HG03575 (cell line): Measurements from ENCODE around the gene ALDH7A1.

ENCODE experiments used
- ATAC-seq: cut with Tn5 transposase; IDR thresholded peaks from one replicate; pipeline ENCODE4 v1.9.1; 2021; ENCODE audit not compliant: unreplicated experiment, insufficient number of reproducible peaks, low FRiP score; ENCODE audit errors: extremely low read depth

ALDH7A1 gene

DNA sequence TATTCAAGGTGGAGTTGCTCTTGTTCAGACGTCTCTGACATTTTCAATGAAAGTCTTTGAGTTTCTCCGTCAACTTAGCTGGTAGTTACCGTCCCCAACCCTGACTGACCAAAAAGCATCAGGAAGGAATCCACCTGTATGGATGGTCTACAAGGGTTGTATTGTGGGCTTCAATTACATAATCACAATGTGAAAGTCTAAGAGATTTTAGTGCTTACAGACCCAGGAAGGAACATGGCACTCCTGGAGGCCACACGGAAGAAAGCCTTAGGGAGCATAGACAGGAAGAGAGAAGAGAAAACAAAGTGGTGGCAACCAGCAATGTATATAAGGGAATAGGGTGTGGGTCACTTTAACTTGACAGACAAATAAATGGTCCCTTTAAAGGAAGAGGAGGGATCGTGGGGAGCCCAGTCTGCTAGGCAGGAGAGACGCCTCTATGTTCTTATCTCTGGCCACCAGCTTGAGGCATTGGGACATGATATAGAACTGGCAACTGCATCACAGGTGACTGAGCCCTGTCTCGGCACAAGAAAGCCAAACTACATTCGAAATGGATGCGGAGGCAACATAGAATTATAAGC, 80.4 kb downstream of the ALDH7A1 start:
- ATAC-seq = no peak

DNA sequence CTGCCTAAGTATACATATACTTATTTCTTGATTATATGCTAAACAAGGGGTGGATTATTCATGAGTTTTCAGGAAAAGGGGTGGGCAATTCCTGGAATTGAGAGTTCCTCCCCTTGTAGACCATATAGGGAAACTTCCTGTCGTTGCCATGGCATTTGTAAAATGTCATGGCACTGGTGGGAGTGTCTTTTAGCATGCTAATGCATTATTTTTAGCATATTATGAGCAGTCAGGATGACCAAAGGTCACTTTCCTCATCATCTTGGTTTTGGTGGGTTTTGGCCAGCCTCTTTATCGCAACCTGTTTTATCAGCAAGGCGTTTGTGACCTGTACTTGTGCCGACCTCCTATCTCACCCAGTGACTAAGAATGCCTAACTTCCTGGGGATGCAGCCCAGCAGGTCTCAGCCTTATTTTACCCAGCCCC, 80.9 kb downstream of the ALDH7A1 start:
- no peak for ATAC-seq

DNA sequence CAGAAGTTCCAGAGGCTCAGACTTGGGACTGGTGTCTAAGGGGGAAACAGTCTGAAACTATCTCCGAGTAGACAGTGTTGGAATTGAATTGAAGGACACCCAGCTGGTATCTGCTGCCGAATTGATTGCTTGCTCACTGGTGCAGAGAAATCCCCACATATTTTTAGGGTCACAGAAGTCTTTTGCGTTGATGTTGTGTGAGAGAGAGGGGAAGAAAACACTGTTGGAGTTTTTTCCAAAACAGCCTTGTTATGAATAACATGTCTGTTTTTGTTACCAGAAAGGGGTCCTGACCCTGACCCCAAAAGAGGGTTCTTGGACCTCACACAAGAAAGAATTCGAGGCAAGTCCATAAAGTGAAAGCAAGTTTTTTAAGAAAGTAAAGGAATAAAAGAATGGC, 81.3 kb downstream of the ALDH7A1 start:
- no peak for ATAC-seq

DNA sequence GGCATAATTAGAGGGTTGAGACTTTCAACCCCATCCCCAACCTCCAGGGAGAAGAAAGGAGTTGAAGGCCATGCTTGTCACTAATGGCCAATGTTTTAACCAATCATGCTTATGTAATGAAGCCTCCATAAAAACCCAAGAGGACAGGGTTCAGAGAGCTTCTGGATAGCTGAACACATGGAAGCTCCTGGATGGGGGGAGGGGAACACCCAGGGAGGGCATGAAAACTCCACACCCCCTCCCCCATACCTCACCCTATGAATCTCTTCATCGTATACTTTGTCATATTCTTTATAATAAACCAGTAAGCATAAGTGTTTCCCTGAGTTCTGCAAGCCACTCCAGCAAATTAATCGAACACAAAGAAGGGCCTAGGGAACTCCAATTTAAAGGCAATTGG, 81.7 kb downstream of the ALDH7A1 start:
- ATAC-seq = no peak

DNA sequence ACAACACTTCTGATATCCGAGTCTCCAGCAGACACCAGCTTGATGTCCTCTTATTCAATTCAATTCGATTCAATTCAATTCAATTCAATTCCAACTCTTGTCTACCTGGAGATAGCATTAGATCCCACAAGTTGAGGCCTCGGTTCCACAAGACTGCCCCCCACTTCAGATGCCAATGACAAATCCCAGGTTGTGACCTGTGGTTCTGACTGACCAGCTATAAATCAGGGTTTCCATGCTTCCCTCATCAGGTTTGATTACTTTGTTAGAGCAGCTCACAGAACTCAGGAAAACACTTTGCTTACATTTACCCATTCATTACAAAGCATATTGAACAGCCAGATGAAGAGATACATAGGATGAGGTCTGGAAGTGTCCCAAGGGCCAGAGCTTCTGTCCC, 82.6 kb downstream of the ALDH7A1 start:
- no peak for ATAC-seq

DNA sequence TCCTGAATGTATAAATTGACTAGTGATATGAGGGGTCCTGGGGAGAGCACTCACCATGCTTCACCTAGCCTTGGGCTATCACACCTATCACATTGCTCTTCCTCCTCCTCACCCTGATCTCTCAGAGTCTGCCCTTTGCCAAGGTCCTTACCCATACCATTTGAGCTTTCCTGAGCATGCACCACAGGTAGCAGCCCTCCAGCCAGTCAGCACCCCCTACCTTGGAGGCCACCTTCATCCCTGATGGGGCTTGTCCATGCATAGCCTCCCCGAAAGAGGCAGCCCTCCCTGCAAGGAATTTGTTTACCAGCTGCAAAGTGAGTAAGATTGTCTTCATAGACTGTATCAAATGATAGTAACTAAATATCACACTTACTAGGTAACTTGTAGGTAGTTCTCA, 83.1 kb downstream of the ALDH7A1 start:
- ATAC-seq = no peak

DNA sequence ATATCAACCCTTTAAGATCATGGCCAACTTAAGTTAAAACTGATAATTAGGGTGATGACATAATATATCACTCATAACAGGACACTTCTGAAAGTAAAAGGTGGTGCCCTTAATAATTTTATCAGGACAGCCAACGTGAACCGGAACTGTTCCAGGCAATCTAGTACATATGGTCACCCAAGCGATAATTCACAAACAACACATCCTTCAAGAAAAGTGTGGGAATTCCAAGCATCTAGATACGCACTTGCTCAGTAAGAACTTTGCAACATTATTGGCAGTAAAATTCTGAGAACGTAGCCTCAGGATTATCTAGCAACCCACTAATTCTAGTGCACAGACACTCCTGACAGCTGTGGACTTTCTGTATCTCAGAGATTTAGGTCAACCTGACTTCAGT, 85.7 kb downstream of the ALDH7A1 start:
- ATAC-seq = no peak

DNA sequence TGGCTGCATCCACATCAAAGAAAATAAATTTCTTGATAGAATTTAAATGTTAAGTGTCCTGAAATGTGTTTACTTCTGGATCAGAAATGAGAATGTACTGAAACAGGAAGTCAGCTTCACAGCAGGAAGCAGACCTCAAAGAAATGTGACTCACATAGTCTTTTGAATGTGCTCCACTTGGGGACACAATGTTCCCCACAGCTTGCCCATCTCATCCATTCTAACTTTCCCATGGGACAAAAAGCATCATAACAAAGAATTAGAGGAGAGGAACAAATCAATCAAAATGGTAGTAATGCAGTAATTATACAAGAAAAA, 86.1 kb downstream of the ALDH7A1 start:
- ATAC-seq = no peak

DNA sequence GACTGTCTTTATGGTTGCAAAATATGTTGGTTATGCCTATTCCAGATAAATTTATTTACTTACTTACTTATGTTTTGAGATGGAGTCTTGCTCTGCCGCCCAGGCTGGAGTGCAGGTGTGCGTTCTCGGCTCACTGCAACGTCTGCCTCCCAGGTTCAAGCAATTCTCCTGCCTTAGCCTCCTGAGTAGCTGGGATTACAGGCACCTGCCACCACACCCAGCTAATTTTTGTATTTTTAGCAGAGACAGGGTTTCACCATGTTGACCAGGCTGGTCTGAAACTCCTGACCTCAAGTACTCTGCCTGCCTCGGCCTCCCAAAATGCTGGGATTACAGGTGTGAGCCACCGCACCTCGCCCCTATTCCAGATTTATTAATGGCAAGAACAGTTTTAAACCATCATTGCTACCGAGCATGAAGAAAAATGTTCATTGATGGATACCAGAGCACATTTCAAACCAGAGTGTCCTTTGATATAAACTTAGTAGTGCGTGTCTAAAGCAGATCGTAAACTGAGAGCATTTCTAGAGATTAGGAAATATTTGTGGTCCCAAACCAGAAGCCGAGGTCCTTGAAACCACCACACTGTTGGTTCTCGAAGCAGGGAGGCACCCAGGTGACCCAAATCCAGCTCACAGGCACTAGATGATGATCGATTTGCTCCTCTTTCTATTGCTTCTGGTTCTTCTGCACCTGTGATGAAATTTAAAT, 86.6 kb downstream of the ALDH7A1 start:
- no peak for ATAC-seq

DNA sequence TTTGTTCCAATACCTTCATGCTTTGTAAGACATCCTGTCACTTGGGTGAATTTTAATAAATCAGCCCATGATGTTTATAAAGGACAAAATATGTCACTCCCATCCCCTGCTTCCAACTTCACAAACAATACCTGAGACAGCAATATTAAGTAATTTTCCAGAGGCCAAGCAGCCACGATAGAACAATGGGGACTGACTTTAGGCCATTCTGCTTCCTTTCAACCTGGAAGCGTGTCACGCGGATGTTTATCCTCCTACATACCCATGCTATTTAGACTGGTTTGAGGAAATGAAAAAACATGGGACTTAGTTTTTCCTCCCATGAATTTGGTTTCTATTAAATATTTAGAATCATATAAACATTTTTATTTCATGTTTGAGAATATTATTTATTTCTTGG, 88.9 kb downstream of the ALDH7A1 start:
- no peak for ATAC-seq

DNA sequence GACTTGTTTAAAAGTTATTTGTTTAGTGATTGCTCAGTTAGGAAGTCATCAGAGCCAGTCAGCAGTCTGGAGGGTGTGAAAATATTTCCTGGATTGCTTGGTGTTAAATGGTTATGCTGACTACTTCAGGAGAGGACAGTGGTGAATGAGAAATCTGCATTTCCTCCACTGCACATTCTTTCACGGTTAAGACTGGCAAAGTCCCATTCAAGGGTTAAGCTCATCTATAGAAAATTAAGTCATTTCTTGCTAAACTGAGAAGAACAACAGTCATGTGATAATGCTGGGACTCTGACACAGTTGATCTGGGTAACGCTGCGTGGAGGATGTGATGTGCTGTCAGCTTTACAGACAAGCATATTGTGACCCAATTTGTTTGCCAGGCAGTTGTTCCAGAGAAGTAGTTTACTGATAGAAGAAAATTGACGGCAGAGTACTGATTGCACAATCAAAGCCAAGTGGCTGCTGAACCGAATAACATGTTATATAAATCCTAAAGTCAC, 91.4 kb downstream of the ALDH7A1 start:
- no peak for ATAC-seq

DNA sequence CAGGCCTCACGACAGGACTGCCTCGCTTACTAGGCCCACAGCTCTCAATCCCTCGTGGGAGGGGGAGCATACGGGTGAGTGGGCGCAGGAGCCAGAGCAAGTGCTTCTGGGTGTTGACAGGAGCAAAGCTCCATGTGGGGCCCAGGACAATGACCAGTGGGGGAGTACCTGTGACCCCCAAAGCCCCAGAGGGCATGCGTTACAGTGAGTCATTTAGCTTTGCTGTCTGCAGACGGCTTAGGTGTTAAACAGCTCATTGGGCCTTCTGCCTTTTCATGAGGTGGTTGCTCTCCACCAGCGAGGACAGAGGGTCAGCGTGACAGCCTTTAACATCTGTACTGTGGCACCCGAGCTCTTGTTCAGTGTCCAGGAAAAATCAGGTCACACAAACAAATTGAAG, 93.6 kb downstream of the ALDH7A1 start:
- no peak for ATAC-seq

DNA sequence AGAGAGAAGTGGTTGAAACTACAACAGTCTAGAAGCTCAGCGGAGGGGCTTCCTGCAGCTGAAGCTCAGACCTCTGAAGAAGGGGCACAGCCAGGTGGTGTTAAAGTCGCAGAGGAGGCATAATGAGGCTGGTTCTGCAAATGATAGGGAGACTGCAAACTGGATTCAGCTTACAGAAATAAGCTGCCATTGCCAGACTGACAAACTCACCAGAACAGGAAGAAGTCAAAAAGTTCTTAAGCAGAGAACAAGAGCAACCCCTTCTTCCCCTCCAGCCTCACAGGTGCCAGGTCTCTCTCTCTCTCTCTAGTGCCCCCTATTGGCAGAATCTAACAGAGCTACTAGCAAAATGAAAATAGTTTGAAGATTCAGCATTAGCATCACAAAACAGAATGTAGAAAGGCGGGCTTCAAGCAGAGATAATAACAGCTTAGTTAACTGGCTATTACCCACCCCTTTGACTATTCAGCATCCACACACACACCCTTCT, 95.1 kb downstream of the ALDH7A1 start:
- ATAC-seq = no peak

DNA sequence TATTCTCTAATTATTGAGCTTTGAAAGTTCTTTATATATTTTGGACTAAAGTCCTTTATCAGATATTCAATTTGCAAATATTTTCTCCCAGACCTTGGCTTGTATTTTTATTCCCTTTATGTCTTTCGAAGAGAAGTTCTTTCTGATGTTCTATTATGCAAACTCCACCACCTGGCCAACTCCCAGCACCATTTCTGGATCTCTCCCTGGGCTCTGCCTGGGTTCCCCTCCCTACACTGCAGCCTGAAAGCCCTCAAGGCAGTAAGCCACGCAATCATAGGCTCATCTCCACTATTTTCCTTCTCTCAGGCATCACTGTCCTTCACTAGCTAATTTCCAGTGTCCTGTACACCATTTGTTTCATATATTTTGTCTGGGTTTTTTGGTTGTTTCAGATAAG, 95.7 kb downstream of the ALDH7A1 start:
- no peak for ATAC-seq

DNA sequence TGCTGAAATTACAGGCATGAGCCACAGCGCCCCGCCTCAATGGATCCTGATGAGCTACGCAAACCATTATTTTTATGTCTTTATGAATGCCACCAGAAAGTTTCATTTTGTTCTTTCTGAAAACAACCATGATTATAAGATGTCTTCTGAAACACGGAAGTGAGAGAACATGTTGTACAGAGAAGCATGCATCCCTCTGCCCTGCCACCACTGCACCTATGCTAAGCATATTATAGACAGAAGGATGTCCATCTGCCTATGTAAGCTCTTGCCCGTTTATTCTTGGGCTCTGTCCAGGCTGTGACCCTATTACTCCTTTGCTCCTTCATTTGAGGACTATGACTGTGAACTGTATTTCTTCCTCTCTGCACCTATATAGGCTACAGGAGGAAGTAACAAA, 97.5 kb downstream of the ALDH7A1 start:
- no peak for ATAC-seq

DNA sequence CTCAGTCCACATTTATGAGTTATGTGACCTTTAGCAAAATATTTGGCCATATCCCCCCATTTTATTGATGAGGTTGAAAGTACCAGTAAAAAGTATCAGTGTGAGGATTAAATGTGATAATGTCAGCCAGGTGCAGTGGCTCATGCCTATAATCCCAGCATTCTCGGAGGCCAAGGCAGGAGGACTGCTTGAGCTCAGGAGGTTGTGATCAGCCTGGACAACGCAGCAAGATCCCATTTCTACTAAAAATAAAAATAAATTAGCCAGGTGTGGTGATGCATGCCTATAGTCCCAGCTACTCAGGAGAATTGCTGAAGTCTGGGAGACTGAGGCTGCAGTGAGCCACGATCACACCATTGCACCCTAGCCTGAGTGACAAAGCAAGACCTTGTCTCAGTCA, 100.6 kb downstream of the ALDH7A1 start:
- ATAC-seq = no peak

DNA sequence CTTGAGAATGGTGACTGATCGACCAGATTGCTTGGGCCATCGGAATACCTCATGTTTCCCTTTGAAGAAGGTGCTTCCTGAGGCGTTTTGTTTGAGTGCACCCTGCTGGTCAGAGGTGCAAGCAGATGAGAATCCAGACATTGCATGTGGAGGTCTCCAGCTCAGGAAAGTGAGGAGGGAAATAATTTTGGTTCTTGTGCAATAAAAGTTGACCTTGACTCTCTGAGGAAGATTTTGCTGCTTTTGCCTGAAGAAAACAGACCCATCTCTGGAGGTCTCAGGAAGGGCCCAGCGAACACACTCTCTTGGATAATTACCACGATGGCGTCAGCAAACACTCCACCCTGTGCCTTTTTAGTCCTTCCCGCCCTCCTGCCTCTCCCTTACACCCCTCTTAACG, 102.1 kb downstream of the ALDH7A1 start:
- no peak for ATAC-seq

DNA sequence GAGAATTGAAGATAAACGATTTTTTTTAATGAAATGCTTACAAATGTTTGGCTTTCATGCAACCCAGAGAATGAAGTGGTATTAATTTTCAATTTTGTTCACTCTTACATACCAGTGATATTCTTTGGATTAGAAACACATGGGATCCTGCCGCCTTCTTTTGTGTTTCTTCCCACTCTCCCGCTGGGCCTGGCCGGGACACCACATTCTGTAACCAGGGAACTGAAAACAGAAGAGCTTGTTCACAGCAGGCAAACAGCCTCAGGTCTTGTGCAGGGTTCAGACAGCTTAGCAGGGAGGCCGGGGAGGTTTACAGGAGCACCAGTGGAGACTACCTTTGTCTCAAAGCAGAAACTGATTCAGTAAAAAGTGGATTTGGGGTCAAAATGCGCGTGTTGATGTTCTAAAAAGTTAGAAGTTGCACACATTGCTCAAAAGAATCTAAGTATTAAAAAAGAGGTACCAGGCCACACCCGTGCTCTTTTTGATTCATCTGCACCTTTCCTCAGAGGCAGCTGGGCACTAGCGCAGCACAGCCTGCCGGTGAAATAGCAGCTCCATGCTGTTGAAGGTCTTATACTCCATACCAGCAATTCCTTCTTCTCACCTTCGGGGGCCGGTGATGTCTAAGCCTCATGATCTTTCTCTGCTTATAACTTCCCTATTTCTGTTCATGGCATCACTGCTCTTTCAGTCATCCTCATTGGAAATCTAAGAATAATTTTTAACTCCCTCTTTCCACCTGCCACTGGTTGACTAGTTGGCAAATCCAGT, 104.7 kb downstream of the ALDH7A1 start:
- no peak for ATAC-seq

DNA sequence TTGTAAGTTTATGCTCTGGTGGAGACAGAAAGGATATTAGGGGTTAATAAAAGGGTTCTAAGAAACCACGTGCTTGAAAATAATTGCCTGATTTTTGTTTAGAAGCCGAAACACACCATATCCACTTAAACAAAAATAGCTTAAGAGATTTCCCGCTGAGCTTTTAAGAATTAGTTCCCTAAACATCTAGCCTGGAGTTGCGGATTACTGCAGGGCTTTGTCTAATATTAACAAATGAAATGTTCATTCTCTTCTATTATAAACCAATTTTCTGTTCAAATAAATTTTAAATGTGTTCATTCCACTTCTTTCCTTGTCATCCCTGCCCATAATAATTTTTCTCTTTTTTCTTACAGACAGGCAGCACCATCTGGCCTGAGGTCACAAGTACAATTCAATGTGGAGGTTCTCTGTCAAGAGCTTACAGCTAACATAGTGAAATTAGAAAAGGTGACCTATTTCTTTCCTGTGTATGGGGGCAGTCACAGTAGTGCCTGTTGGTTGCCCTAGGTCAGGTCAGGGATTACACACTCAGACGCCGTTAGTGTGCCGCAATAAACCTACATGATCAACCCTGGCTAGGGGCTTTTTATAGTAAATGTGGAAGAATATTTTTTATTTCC, 106.5 kb downstream of the ALDH7A1 start:
- ATAC-seq = no peak

DNA sequence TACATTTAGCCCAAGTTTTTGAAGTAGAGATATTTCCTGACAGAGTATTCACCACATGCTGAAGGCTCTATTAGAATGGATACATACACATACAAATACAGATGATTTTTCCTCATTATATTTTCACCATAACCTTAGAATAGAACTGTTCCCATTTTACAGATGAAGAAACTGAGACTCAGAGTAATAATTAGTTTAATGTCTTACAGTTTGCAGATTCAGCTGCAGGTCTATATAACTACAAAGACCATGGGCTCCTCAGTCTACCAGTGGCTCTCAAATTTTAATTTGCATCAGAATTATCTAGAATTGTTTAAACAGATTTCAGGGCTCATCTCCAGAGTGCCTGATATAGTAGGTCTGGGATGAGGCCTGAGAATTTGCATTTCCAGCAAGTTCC, 107.4 kb downstream of the ALDH7A1 start:
- ATAC-seq = no peak
